Small intestine (tissue), 16 donors: ENCODE data around the gene SLCO1B3. TPM values are rescaled to one million over a fixed set of nuclear protein-coding genes. Genes with fewer than 3 reads are reported as not detected.
A peak's percentile ranks its signal among the peaks of the same experiment; 100 is the strongest.
"Not testable (repeated sequence)": the region's sequence is repeated elsewhere in the genome, so short reads cannot be mapped to it uniquely, and the experiment has no call there.

Experiments
- DNase-seq, 2 donors: peaks; one replicate each; pipeline versions ENCODE4 v3.0.0 to v3.0.0-alpha.2; 2013
- FAIRE-seq: peaks from 2 replicates; lab custom pipeline; 2012; peaks lifted over from hg19 to GRCh38; lab: Jason Lieb, UNC
- H3K27ac ChIP-seq, 3 donors: one replicate each; pipeline ENCODE4 v1.5.1; 2013; ENCODE audit warnings: low read length in 2 of 3, mild to moderate bottlenecking in 2 of 3, control low read depth in 1 of 3, inconsistent platforms in 1 of 3, low read depth in 1 of 3, moderate library complexity in 1 of 3
- H3K27me3 ChIP-seq, 3 donors: one replicate each; pipeline ENCODE4 v1.6.1; 2013; ENCODE audit warnings: low read length in 3 of 3, inconsistent platforms in 1 of 3; ENCODE audit not compliant: control insufficient read depth in 3 of 3, insufficient read depth in 3 of 3
- H3K36me3 ChIP-seq, 3 donors: one replicate each; pipeline ENCODE4 v1.6.1; 2013; ENCODE audit warnings: low read length in 3 of 3, inconsistent platforms in 1 of 3, low read depth in 1 of 3, mild to moderate bottlenecking in 1 of 3, moderate library complexity in 1 of 3; ENCODE audit not compliant: control insufficient read depth in 3 of 3, insufficient read depth in 2 of 3
- H3K4me1 ChIP-seq, 3 donors: one replicate each; pipeline ENCODE4 v1.6.1; 2013; ENCODE audit warnings: low read length in 2 of 3, inconsistent platforms in 1 of 3, low read depth in 1 of 3, mild to moderate bottlenecking in 1 of 3, moderate library complexity in 1 of 3; ENCODE audit not compliant: control insufficient read depth in 3 of 3, insufficient read depth in 2 of 3
- H3K4me3 ChIP-seq, 3 donors: one replicate each; pipeline ENCODE4 v1.5.1; 2013; ENCODE audit warnings: low read length in 3 of 3, control low read depth in 1 of 3, inconsistent platforms in 1 of 3, low read depth in 1 of 3, mild to moderate bottlenecking in 1 of 3, moderate library complexity in 1 of 3
- H3K9me3 ChIP-seq, 2 donors: one replicate each; pipeline ENCODE4 v1.6.1; 2013; ENCODE audit warnings: low read depth in 1 of 2, low read length in 1 of 2; ENCODE audit not compliant: control insufficient read depth in 2 of 2, insufficient read depth in 1 of 2
- WGBS, 3 donors: extraction: QIAGEN DNeasy Blood & Tissue Kit; methylation state at CpG; one replicate each; pipeline ENCODE4 v1.1.7; 2013; 5-methylcytosine and 5-hydroxymethylcytosine counted together
- long read RNA-seq, 10 donors: transcript quantifications; one replicate each; lab custom pipeline, GENCODE V29; 2026
- polyA plus RNA-seq, 4 donors: library from polyadenylated mRNA; stranded (reverse) in 3 of 4; unstranded in 1 of 4; fragments of 200-250 nt in 3 of 4; fragments of 120-200 nt in 1 of 4; gene quantifications; one replicate each; pipeline versions ENCODE4 v1.2.1 to v1.2.3, GENCODE V29; 2013
- donor health status: healthy with polysubstance abuse.
- donor health status: control.
- donor health status: control.
- donor health status: Bipolar disorder and iron deficiency.
- donor health status: healthy.

Gene SLCO1B3, protein sequence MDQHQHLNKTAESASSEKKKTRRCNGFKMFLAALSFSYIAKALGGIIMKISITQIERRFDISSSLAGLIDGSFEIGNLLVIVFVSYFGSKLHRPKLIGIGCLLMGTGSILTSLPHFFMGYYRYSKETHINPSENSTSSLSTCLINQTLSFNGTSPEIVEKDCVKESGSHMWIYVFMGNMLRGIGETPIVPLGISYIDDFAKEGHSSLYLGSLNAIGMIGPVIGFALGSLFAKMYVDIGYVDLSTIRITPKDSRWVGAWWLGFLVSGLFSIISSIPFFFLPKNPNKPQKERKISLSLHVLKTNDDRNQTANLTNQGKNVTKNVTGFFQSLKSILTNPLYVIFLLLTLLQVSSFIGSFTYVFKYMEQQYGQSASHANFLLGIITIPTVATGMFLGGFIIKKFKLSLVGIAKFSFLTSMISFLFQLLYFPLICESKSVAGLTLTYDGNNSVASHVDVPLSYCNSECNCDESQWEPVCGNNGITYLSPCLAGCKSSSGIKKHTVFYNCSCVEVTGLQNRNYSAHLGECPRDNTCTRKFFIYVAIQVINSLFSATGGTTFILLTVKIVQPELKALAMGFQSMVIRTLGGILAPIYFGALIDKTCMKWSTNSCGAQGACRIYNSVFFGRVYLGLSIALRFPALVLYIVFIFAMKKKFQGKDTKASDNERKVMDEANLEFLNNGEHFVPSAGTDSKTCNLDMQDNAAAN
- not detected for polyA plus RNA-seq
- long read RNA-seq, donor 1 = 0 reads
- long read RNA-seq, donor 2 = 0 reads
- long read RNA-seq, donor 3 = 0 reads
- long read RNA-seq, donor 4 = 0 reads
- long read RNA-seq, donor 5 = 0 reads
- long read RNA-seq, donor 6 = 0 reads
- long read RNA-seq, donor 7 = 0 reads
- long read RNA-seq, donor 8 = 0 reads
- long read RNA-seq, donor 9 = 0 reads
- long read RNA-seq, donor 10 = 0 reads

DNA sequence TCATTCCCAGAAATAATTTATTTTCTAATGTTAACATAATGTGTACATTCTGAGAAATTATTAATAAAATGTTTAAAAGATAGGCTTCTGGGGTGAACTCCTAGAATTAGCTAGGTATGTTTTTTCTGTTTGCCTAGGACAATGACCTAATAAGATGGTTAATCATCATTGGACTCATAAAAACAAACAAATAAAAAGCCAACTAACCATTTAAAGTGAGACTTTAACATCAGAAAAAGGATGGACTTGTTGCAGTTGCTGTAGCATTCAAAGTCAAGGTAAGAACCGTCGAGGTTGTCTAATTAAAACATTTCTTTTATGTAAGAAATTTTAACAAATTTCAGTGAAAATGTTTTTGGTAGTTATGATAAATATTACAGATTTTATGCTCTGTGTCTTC is at the start of gene SLCO1B3:
SLCO1B3 (plus strand) TSS at position 219 of the 400 bp plus-strand sequence. CDS start 5,034 bp downstream, outside the sequence.
- WGBS, 3 donors = 89 to 91% (median 89%) methylated on average over 2 of the region's 2 CpGs
- Histone ChIP-seq H3K36me3 (no peaks in the 10 kb centered on the region), H3K9me3 (peaks cover 0 to 4% of the 10 kb centered on the region in 2 donors), H3K4me3 (no peak within 1 kb of the TSS), H3K4me1 (no peaks in the 10 kb centered on the region), H3K27ac (no peak within 1 kb of the TSS), H3K27me3 (no peaks in the 10 kb centered on the region)
- no peak for FAIRE-seq
- DNase-seq = no peak

DNA sequence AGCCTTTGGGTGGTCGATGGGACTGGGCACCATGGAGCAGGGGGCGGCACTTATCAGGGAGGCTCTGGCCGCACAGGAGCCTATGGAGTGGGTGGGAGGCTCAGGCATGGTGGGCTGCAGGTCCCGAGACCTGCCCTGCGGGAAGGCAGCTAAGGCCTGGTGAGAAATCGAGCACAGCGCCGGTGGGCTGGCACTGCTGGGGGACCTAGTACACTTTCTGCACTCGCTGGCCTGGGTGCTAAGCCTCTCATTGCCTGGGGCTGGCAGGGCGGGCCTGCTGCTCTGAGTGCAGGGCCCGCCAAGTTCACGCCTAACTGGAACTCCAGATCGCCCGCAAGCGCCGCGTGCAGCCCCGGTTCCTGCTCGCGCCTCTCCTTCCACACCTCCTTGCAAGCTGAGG is 33.1 kb upstream of the SLCO1B3 start:
- no peaks in the 10 kb centered on the region for H3K4me1 ChIP-seq
- H3K27ac ChIP-seq = no peak overlapping the region
- DNase-seq (no peak), FAIRE-seq (no peak)
- H3K27me3 ChIP-seq = no peaks in the 10 kb centered on the region
- H3K4me3 ChIP-seq = no peak overlapping the region
- no peaks in the 10 kb centered on the region for H3K36me3 ChIP-seq
- WGBS, 3 donors = 86 to 93% (median 88%) methylated on average over 19 to 20 of the region's 20 CpGs
- no peaks in the 10 kb centered on the region for H3K9me3 ChIP-seq

DNA sequence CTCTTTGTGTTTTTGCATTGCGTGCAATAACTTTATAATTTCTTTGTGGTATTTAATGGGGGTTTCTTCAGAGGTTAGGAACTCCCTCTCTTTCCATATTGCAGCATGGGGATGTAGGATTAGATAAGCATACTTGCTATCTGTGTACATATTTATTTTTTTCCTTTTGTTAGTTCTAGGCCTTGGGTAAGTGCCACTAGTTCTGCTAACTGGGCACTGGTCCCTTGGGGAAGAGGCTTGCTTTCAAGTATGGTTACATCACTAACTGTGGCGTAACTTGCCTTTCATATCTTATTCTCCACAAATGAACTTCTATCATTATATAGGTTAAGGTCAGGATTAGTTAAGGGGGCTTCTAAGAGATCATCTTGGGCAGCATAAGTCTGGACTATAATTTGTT is 31.5 kb upstream of the SLCO1B3 start:
- Histone ChIP-seq H3K27me3 (no peaks in the 10 kb centered on the region), H3K4me1 (no peaks in the 10 kb centered on the region), H3K4me3 (no peak overlapping the region), H3K36me3 (no peaks in the 10 kb centered on the region), H3K9me3 (no peaks in the 10 kb centered on the region), H3K27ac (no peak overlapping the region)
- no peak for FAIRE-seq
- no peak for DNase-seq
- WGBS, 3 donors = 80 to 91% (median 86%) methylated on average over 2 of the region's 2 CpGs

DNA sequence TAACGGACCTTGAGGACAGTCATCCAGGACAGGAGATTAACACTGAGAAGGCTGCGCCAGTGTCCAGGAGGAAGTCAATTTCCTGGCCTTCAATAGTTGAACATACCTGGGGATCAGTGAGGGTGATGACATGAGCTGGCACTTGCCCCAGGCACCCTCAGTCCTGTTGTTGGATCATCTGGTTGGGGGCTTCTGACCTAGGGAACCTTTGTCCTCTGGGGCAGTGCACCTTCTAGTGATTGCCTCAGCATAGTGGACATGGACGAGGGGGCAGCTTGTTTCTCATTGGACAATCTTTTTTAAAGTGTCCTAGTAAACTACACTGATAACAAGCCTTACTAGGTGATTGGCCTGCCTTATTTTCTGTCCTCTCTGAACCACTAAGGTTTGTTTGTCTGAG is 30.5 kb upstream of the SLCO1B3 start:
- not testable (repeated sequence) for DNase-seq, H3K4me1 ChIP-seq, H3K9me3 ChIP-seq, FAIRE-seq, H3K36me3 ChIP-seq, H3K27me3 ChIP-seq, H3K27ac ChIP-seq, H3K4me3 ChIP-seq
- 51 to 76% (median 54%) methylated on average over 3 of the region's 3 CpGs for WGBS, 3 donors

DNA sequence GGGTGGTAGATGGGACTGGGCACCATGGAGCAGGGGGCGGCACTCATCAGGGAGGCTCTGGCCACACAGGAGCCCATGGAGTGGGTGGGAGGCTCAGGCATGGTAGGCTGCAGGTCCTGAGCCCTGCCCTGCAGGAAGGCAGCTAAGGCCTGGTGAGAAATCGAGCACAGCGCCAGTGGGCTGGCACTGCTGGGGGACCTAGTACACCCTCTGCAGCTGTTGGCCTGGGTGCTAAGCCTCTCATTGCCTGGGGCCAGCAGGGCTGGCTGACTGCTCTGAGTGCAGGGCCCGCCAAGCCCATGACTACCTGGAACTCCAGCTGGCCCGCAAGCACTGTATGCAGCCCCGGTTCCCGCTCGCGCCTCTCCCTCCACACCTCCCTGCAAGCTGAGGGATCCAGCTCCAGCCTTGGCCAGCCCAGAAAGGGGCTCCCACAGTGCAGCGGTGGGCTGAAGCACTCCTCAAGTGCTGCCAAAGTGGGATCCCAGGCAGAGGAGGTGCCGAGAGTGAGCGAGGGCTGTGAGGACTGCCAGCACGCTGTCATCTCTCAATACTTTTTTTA is 26.6 kb upstream of the SLCO1B3 start:
- H3K9me3 ChIP-seq, DNase-seq, H3K4me1 ChIP-seq, H3K36me3 ChIP-seq, H3K4me3 ChIP-seq, H3K27ac ChIP-seq, FAIRE-seq, H3K27me3 ChIP-seq: not testable (repeated sequence)
- 94 to 96% (median 96%) methylated on average over 12 to 13 of the region's 13 CpGs for WGBS, 3 donors

DNA sequence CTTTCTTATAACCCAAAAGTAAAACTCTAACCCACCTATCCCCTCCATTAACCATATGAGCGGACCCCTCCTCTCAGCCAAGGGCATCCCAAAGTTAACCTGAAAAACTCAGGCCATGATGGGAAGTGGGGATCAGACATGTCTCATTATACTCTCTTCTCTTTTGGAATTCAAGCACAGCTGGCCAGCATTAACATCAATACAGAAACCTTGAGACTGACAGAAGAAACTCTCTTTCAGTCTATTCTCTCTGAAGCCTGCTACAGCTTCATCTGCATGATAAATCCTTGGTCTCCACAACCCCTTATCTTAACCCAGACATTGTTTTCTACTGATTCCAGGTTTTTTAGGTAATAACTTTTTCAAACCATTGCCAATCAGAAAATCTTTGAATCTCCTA is 17.5 kb upstream of the SLCO1B3 start:
- Histone ChIP-seq H3K4me1 (no peaks in the 10 kb centered on the region), H3K27me3 (peaks cover 0 to 3% (median 0%) of the 10 kb centered on the region in 3 donors), H3K27ac (no peak overlapping the region), H3K4me3 (no peak overlapping the region), H3K9me3 (no peaks in the 10 kb centered on the region), H3K36me3 (no peaks in the 10 kb centered on the region)
- 85 to 94% (median 92%) methylated on average over 1 of the region's 1 CpG for WGBS, 3 donors
- DNase-seq (no peak), FAIRE-seq (no peak)

DNA sequence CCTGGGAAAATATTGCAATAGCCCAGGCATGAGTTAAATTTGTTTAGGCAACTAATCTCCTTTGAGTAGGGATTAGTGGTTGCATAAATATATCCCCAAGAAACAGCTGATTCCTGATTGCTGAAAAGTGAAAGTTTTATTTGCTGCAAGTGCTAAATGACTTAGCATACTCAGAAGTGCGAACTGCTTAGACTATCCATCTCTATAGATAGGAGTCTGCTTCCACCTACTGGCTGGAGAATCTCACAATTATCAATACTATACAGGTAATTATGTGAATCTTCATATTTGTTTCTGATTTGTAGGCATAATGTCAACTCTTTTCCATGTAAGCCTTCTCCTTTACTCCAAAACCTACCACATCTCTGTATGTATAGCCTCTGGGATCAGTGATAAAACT is 12.0 kb upstream of the SLCO1B3 start:
- FAIRE-seq = no peak
- WGBS, 3 donors = 14 to 20% (median 15%) methylated on average over 1 of the region's 1 CpG
- no peaks in the 10 kb centered on the region for H3K4me1 ChIP-seq
- no peaks in the 10 kb centered on the region for H3K36me3 ChIP-seq
- DNase-seq = peak; percentile 25 to 52
- H3K27me3 ChIP-seq = no peaks in the 10 kb centered on the region
- H3K27ac ChIP-seq = no peak overlapping the region
- H3K4me3 ChIP-seq = no peak overlapping the region
- H3K9me3 ChIP-seq = no peaks in the 10 kb centered on the region

DNA sequence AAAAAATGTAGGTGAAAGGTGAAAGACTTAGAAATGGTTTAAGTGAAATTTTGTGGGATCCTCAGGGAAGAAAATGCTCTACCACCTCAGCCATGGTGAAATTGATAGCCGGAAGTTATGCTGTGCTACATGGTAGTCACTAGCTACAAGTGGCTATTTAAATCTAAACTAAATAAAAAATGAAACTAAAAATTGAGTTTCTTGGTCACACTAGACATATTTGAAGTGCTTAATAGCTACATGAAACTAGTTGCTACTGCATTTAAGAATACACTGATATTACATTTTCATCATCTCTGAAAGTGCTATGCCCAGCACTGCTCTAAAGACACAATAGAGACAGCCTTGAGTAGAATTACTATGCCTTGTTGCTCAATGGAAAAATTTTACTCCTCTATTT is 10.3 kb upstream of the SLCO1B3 start:
- FAIRE-seq = no peak
- no peaks in the 10 kb centered on the region for H3K27me3 ChIP-seq
- WGBS, 3 donors = 81 to 86% (median 84%) methylated on average over 1 of the region's 1 CpG
- H3K27ac ChIP-seq = no peak overlapping the region
- no peaks in the 10 kb centered on the region for H3K4me1 ChIP-seq
- no peaks in the 10 kb centered on the region for H3K36me3 ChIP-seq
- H3K9me3 ChIP-seq = no peaks in the 10 kb centered on the region
- no peak overlapping the region for H3K4me3 ChIP-seq
- no peak for DNase-seq
